ENCODE results near the gene RNF150.

RNF150 gene

GRCh38 chr4:140994015-140994414 is 139.3 kb downstream of the RNF150 start:
- DNase-seq (ENCODE audit: insufficient read length) (no peak), FAIRE-seq (no peak)
- no peak for TF ChIP-seq POLR2AphosphoS5 (IDR thresholded peaks at IDR 0.05; ENCODE audit: low read depth, low read length)
- TF ChIP-seq POLR2A (IDR thresholded peaks at IDR 0.05; ENCODE audit: low read depth, low read length), result no peak
- TF ChIP-seq TAF1 (IDR thresholded peaks at IDR 0.05; ENCODE audit: borderline replicate concordance, low read depth, low read length), result no peak

- TF ChIP-seq POLR2A (IDR thresholded peaks at IDR 0.05; ENCODE audit: low read depth, low read length) (no peak), POLR2AphosphoS5 (IDR thresholded peaks at IDR 0.05; ENCODE audit: low read depth, low read length) (no peak)
- FAIRE-seq (no peak), DNase-seq (ENCODE audit: insufficient read length) (no peak)
These were observed 139.9 kb downstream of the RNF150 start for GRCh38 chr4:140993370-140993769.

GRCh38 chr4:140989944-140990343 is 143.3 kb downstream of the RNF150 start:
- DNase-seq (ENCODE audit: insufficient read length), result no peak
- TF ChIP-seq TAF1 (IDR thresholded peaks at IDR 0.05; ENCODE audit: borderline replicate concordance, low read depth, low read length) (no peak), POLR2AphosphoS5 (IDR thresholded peaks at IDR 0.05; ENCODE audit: low read depth, low read length) (no peak), POLR2A (IDR thresholded peaks at IDR 0.05; ENCODE audit: low read depth, low read length) (no peak)
- no peak for FAIRE-seq

- no peak for FAIRE-seq
- TF ChIP-seq POLR2A (IDR thresholded peaks at IDR 0.05; ENCODE audit: low read depth, low read length) (no peak), TAF1 (IDR thresholded peaks at IDR 0.05; ENCODE audit: borderline replicate concordance, low read depth, low read length) (no peak), POLR2AphosphoS5 (IDR thresholded peaks at IDR 0.05; ENCODE audit: low read depth, low read length) (no peak)
- DNase-seq (ENCODE audit: insufficient read length), result no peak
These were observed 147.2 kb downstream of the RNF150 start for GRCh38 chr4:140986045-140986444.

GRCh38 chr4:140982613-140983340 is 150.5 kb downstream of the RNF150 start:
- FAIRE-seq (no peak), DNase-seq (ENCODE audit: insufficient read length) (no peak)
- TF ChIP-seq TAF1 (IDR thresholded peaks at IDR 0.05; ENCODE audit: borderline replicate concordance, low read depth, low read length) (no peak), POLR2AphosphoS5 (IDR thresholded peaks at IDR 0.05; ENCODE audit: low read depth, low read length) (no peak), POLR2A (IDR thresholded peaks at IDR 0.05; ENCODE audit: low read depth, low read length) (no peak)

GRCh38 chr4:140980426-140981200 is 152.7 kb downstream of the RNF150 start:
- FAIRE-seq (no peak), DNase-seq (ENCODE audit: insufficient read length) (no peak)
- TF ChIP-seq POLR2AphosphoS5 (IDR thresholded peaks at IDR 0.05; ENCODE audit: low read depth, low read length) (no peak), POLR2A (IDR thresholded peaks at IDR 0.05; ENCODE audit: low read depth, low read length) (no peak), TAF1 (IDR thresholded peaks at IDR 0.05; ENCODE audit: borderline replicate concordance, low read depth, low read length) (no peak)

GRCh38 chr4:140976768-140977167 is 156.5 kb downstream of the RNF150 start:
- TF ChIP-seq POLR2A (IDR thresholded peaks at IDR 0.05; ENCODE audit: low read depth, low read length) (no peak), POLR2AphosphoS5 (IDR thresholded peaks at IDR 0.05; ENCODE audit: low read depth, low read length) (no peak), TAF1 (IDR thresholded peaks at IDR 0.05; ENCODE audit: borderline replicate concordance, low read depth, low read length) (no peak)
- FAIRE-seq (no peak), DNase-seq (ENCODE audit: insufficient read length) (no peak)

GRCh38 chr4:140971077-140971792 is 162.0 kb downstream of the RNF150 start:
- FAIRE-seq (no peak), DNase-seq (ENCODE audit: insufficient read length) (no peak)
- TF ChIP-seq POLR2A (IDR thresholded peaks at IDR 0.05; ENCODE audit: low read depth, low read length) (no peak), TAF1 (IDR thresholded peaks at IDR 0.05; ENCODE audit: borderline replicate concordance, low read depth, low read length) (no peak), POLR2AphosphoS5 (IDR thresholded peaks at IDR 0.05; ENCODE audit: low read depth, low read length) (no peak)

GRCh38 chr4:140969296-140969695 is 164.0 kb downstream of the RNF150 start:
- FAIRE-seq, result no peak

GRCh38 chr4:140968371-140968770 is 164.9 kb downstream of the RNF150 start:
- TF ChIP-seq POLR2AphosphoS5 (IDR thresholded peaks at IDR 0.05; ENCODE audit: low read depth, low read length), result no peak
- TF ChIP-seq POLR2A (IDR thresholded peaks at IDR 0.05; ENCODE audit: low read depth, low read length), result no peak
- TF ChIP-seq TAF1 (IDR thresholded peaks at IDR 0.05; ENCODE audit: borderline replicate concordance, low read depth, low read length), result no peak
- FAIRE-seq, result no peak
- no peak for DNase-seq (ENCODE audit: insufficient read length)

More at GRCh38 chr4:140969296-140969695, 164.0 kb downstream of the RNF150 start:
- no peak for DNase-seq (ENCODE audit: insufficient read length)
- no peak for TF ChIP-seq POLR2A (IDR thresholded peaks at IDR 0.05; ENCODE audit: low read depth, low read length)
- no peak for TF ChIP-seq TAF1 (IDR thresholded peaks at IDR 0.05; ENCODE audit: borderline replicate concordance, low read depth, low read length)
- TF ChIP-seq POLR2AphosphoS5 (IDR thresholded peaks at IDR 0.05; ENCODE audit: low read depth, low read length), result no peak

GRCh38 chr4:140963883-140964282 is 169.4 kb downstream of the RNF150 start:
- FAIRE-seq (no peak), DNase-seq (ENCODE audit: insufficient read length) (no peak)
- TF ChIP-seq POLR2AphosphoS5 (IDR thresholded peaks at IDR 0.05; ENCODE audit: low read depth, low read length) (no peak), TAF1 (IDR thresholded peaks at IDR 0.05; ENCODE audit: borderline replicate concordance, low read depth, low read length) (no peak), POLR2A (IDR thresholded peaks at IDR 0.05; ENCODE audit: low read depth, low read length) (no peak)

Measured in GM12892 (cell line).